ENCODE measurements around the gene EIF4E. TPM values are rescaled to one million over a fixed set of nuclear protein-coding genes. Genes with fewer than 3 reads are reported as not detected.

EIF4E gene
- total and polyA plus RNA-seq, 2 of the 4 experiments (the other 2 are of a cell fraction): 80.4 to 113 TPM

- H3K4me2 ChIP-seq (ENCODE audit: low read depth, low read length): no peak overlapping the region
- dilution Hi-C loops (cut with HindIII; ENCODE audit: low sequenced_read_pairs, unreplicated experiment) (no loop called here), in situ Hi-C loops (cut with MboI; ENCODE audit: low sequenced_read_pairs) (no loop called here), intact Hi-C loops (cut with micrococcal nuclease) (no loop called here)
- H2BK20ac ChIP-seq (ENCODE audit: low read depth, low read length): no peak overlapping the region
- H3K4me1 ChIP-seq (ENCODE audit: control insufficient read depth, insufficient read depth, low read length): peaks cover 2% of the 10 kb centered on the region; the same call in 1 of the 2 replicates
- H3K18ac ChIP-seq (ENCODE audit: low read depth, low read length): no peak overlapping the region
- no peak overlapping the region for H2AK9ac ChIP-seq (replicated peaks; ENCODE audit: low read depth, low read length, poor library complexity)
- no peak overlapping the region for H2BK120ac ChIP-seq (ENCODE audit: low read depth, low read length)
- H3K27ac ChIP-seq (ENCODE audit: insufficient read depth, low read length): no peak overlapping the region
- no peak overlapping the region for H3K23ac ChIP-seq (ENCODE audit: low read depth, low read length)
- no peak overlapping the region for H4K5ac ChIP-seq (ENCODE audit: low read depth, low read length)
- no peaks in the 10 kb centered on the region for H3K27me3 ChIP-seq (ENCODE audit: control insufficient read depth, insufficient read depth, low read length)
- no peak overlapping the region for H3K14ac ChIP-seq (replicated peaks; ENCODE audit: low read depth, low read length)
- WGBS, 2 experiments (ENCODE audit: extremely low coverage in 2 of 2, insufficient read length in 1 of 2): no CpG with 5 or more reads among the region's 4 CpGs
- H3K9ac ChIP-seq (ENCODE audit: low read depth, low read length): no peak overlapping the region
- ChIA-PET POLR2A (ENCODE audit: unreplicated experiment) (no interaction called here), CTCF (no interaction called here)
- H3K4me3 ChIP-seq (ENCODE audit: insufficient read depth, low read depth, low read length): no peak overlapping the region
- H2AK5ac ChIP-seq (ENCODE audit: low read depth, low read length): no peak overlapping the region
- no peak overlapping the region for H2AFZ ChIP-seq (replicated peaks; ENCODE audit: low read length, poor library complexity)
- no peak overlapping the region for H3K56ac ChIP-seq (ENCODE audit: extremely low read depth, insufficient read depth, low read length)
- no peak overlapping the region for H4K8ac ChIP-seq (ENCODE audit: low read depth in 2 of 2, low read length in 2 of 2)
- no peak for TF ChIP-seq FOS (IDR thresholded peaks at IDR 0.05; ENCODE audit: low read depth, low read length)
- no peak for TF ChIP-seq USF2 (IDR thresholded peaks at IDR 0.05; ENCODE audit: low read depth, low read length)
- TF ChIP-seq RAD21 (IDR thresholded peaks at IDR 0.05; ENCODE audit: low read length): no peak
- TF ChIP-seq BHLHE40 (IDR thresholded peaks at IDR 0.05; ENCODE audit: low read depth, low read length): no peak
- TF ChIP-seq ELK1 (IDR thresholded peaks at IDR 0.05; ENCODE audit: borderline replicate concordance, low read depth, low read length): no peak
- TF ChIP-seq CEBPB (IDR thresholded peaks at IDR 0.05; ENCODE audit: low read depth, low read length): no peak
- TF ChIP-seq NFE2L2 (IDR thresholded peaks at IDR 0.05; ENCODE audit: low read depth, low read length): no peak
- TF ChIP-seq SMC3 (IDR thresholded peaks at IDR 0.05; ENCODE audit: low read depth, low read length): no peak
- TF ChIP-seq RFX5 (IDR thresholded peaks at IDR 0.05; ENCODE audit: low read depth, low read length): no peak
- no peak for TF ChIP-seq POLR2A (IDR thresholded peaks at IDR 0.05; ENCODE audit: low read depth, low read length)
- no peak for TF ChIP-seq MXI1 (IDR thresholded peaks at IDR 0.05; ENCODE audit: borderline replicate concordance, low read depth, low read length)
- no peak for TF ChIP-seq CHD1 (IDR thresholded peaks at IDR 0.05; ENCODE audit: low read depth, low read length)
- H4K91ac ChIP-seq (ENCODE audit: insufficient read depth, low read depth, low read length): no peak overlapping the region
- no peak overlapping the region for H3K4ac ChIP-seq (ENCODE audit: low read depth, low read length)
- ATAC-seq (ENCODE audit: low read depth) (no peak), DNase-seq (no peak)
- H2BK5ac ChIP-seq (ENCODE audit: low read depth, low read length, poor library complexity, severe bottlenecking): no peak overlapping the region
- H3K9me1 ChIP-seq (ENCODE audit: insufficient read depth, low read length): no peaks in the 10 kb centered on the region
- H4K20me1 ChIP-seq (ENCODE audit: insufficient read depth, low read length): no peaks in the 10 kb centered on the region
- no peaks in the 10 kb centered on the region for H3K9me3 ChIP-seq (ENCODE audit: control insufficient read depth, insufficient read depth, low read length)
- BruUV-seq (replicated peaks): no TSS peak
- H2BK15ac ChIP-seq (ENCODE audit: low read depth, low read length): no peak overlapping the region
- no peaks in the 10 kb centered on the region for H3K36me3 ChIP-seq (ENCODE audit: control insufficient read depth, insufficient read depth, low read length)
- no peaks in the 10 kb centered on the region for H3K79me1 ChIP-seq (ENCODE audit: low read depth in 1 of 2, low read length in 2 of 2)
These were observed 6.7 kb upstream of the EIF4E start for GRCh38 chr4:98935633-98936032.

Data from IMR-90 (cell line).